ENCODE data around the gene COL8A1.
"Not testable (repeated sequence)": the region's sequence is repeated elsewhere in the genome, so short reads cannot be mapped to it uniquely, and the experiment has no call there.

The COL8A1 gene

DNA sequence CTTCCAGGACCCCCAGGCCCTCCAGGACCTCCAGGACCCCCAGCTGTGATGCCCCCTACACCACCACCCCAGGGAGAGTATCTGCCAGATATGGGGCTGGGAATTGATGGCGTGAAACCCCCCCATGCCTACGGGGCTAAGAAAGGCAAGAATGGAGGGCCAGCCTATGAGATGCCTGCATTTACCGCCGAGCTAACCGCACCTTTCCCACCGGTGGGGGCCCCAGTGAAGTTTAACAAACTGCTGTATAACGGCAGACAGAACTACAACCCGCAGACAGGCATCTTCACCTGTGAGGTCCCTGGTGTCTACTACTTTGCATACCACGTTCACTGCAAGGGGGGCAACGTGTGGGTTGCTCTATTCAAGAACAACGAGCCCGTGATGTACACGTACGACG, 157.2 kb downstream of the COL8A1 start:
- DNase-seq (ENCODE audit: low read depth in 4 of 4, low spot score in 1 of 4) = no peak

DNA sequence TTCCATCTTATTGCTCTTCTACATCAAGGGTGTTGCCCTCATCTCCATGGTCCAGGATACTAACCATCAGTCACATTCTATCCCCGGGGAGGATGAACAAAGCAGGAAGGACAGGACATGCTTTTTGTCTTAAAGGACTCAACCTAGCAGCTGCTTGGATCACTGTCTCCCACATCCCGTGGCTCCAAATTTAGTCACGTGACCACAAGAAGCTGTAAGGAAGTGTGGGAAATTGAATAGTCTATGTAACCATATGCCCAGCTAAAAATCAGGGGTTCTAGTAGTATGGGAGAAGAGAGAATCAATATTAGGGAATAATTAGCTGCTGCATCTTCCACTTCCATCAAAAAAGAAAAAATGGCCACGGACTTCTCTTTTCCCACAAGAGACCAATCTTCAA, 161.0 kb downstream of the COL8A1 start:
- DNase-seq (ENCODE audit: low read depth in 4 of 4, low spot score in 1 of 4) = no peak

DNA sequence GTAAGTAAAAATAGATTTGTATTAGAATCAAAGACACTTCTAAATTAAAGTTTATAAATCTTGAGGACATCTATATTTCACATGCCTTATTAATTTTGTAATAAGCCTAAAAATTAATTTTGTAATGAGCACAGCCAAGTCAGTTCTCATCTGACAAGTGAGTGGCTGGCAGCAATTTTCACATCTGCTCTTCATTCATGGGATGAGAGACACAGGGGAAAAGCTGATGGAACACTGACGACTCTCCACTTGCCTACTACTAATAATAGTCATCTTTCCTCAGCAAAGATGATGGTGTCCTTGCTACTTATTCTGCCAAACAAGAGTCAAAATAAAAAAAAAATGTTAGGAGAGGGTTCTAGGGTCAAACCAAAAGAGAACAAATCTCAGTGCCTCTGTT, 164.9 kb downstream of the COL8A1 start:
- no peak for DNase-seq (ENCODE audit: low read depth in 4 of 4, low spot score in 1 of 4)

DNA sequence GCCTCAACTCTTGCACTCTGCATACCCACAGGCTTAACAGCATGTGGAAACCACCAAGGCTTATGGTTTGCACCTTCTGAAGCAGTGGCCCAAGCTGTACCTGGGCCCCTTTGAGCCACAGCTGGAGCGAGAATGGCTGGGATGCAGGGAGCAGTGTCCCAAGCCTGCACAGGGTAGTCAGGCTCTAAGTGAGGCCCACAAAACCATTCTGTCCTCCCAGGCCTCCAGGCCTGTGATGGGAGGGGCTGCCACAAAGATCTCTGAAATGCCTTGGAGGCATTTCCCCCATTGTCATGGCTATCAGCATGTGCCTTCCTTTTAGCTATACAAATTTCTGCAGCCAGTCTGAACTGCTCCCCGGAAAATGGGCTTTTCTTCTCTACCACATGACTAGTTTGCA, 166.8 kb downstream of the COL8A1 start:
- no peak for DNase-seq (ENCODE audit: low read depth in 4 of 4, low spot score in 1 of 4)

GRCh38 chr3:99808163-99808794, 169.9 kb downstream of the COL8A1 start:
- no peak for DNase-seq (ENCODE audit: low read depth in 4 of 4, low spot score in 1 of 4)

- no peak for DNase-seq (ENCODE audit: low read depth in 4 of 4, low spot score in 1 of 4)
Observed at GRCh38 chr3:99809565-99809964, 171.2 kb downstream of the COL8A1 start.

GRCh38 chr3:99810403-99810802, 172.0 kb downstream of the COL8A1 start:
- no peak for DNase-seq (ENCODE audit: low read depth in 4 of 4, low spot score in 1 of 4)

GRCh38 chr3:99817047-99817436, 178.6 kb downstream of the COL8A1 start:
- no peak for DNase-seq (ENCODE audit: low read depth in 4 of 4, low spot score in 1 of 4)

DNA sequence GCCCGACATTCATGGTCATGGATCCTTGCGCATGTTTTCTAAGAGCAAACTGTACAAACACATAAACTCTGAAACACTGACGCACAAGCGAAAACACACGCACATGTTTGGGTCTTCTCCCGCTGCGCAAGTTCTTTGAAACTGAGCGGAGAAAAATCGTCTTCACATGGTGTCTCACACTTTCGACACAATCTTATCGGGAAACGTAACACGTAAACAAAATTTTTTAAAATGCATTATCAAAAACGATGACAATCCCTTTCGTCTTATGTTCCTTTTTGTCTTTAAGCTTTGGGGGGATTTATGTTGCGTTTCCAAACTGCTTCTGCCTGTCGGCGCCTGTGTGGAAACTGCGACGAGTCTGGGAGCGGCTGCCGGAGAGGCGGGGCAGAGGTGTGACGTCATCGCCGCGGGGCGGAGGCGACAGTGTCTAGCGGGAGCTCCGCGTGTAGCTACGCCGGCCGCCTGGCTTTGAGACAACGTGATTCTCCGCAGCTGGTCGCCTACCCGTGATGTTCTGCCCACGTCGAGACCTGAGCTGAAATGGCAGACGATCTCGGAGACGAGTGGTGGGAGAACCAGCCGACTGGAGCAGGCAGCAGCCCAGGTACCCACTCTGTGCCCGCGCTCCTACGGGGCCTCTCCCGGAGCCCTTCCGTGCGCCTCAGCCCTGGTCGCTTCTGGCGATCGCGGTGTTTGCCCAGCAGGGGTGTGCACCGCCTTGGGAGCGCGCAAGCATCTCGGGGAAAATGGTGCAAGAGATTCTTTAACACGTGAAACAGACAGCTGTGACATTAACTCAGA, 179.2 kb downstream of the COL8A1 start, which contains the start of gene CMSS1:
TSS of gene CMSS1 (plus strand) at position 426 of the 804 bp plus-strand sequence.
- DNase-seq (ENCODE audit: low read depth in 4 of 4, low spot score in 1 of 4) = peak; percentile 92 to 96 (median 95)

DNA sequence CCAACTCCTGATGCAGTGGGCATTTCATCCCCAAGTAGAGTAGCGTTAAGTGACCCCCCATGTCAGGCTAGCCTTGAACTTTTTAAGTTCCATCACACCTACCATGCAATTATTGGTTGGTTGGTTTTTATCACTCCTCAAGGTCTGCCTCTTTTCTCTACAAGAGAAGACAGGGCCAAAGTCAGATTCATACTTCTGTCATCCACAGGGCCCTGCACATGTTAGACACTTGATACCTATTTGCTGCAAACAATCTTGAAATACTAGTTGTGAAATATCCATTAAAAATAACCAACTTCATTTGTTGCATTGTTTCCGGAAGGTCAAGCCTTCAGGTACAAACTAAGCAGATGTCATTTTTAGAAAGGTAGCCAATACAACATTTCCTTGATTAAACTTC, 180.4 kb downstream of the COL8A1 start:
- no peak for DNase-seq (ENCODE audit: low read depth in 4 of 4, low spot score in 1 of 4)

- no peak for DNase-seq (ENCODE audit: low read depth in 4 of 4, low spot score in 1 of 4)
Observed at GRCh38 chr3:99823723-99824711, 185.6 kb downstream of the COL8A1 start.

GRCh38 chr3:99825004-99825640, 186.7 kb downstream of the COL8A1 start:
- no peak for DNase-seq (ENCODE audit: low read depth in 4 of 4, low spot score in 1 of 4)

DNA sequence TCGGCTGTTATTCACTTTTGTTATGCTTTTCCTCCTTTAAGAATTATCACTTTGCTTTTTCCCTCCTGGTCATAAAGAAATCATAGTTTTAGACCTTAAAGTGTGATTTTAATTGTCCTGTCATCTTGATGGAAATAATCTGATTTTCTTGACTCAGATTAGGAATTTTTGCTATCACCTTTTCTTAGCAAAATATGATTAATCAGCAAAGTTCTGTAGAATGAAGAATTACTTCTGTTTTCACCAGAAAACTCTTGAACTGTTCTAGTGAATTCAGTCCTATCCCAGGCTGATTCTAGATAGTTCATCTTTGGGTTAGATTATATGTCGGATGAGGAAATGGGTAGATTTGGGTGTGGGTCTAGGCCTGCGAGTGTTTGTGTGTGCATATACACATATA, 191.4 kb downstream of the COL8A1 start:
- no peak for DNase-seq (ENCODE audit: low read depth in 4 of 4, low spot score in 1 of 4)

GRCh38 chr3:99833617-99834205, 195.3 kb downstream of the COL8A1 start:
- DNase-seq (ENCODE audit: low read depth in 4 of 4, low spot score in 1 of 4) = no peak

GRCh38 chr3:99834211-99834957, 196.0 kb downstream of the COL8A1 start:
- DNase-seq (ENCODE audit: low read depth in 4 of 4, low spot score in 1 of 4) = no peak

DNA sequence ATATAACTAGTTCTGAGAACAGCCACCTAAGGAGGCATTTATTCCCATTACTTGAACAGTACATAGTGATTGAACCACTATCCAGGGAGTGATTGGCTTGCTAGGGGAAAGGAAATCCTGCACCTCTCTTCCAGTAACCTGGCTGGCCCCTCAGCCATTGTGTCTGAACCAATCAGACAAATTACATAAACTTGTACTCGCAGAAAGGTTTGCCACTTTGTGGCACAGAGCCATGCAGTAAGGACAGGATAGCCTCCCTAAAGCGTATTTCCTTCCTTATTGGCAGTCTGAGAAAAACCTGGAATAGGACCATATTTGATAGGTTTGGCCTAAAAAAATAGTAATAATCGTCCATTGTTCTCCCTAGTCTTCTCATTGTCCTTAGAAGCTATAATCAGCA, 198.3 kb downstream of the COL8A1 start:
- DNase-seq (ENCODE audit: low read depth in 4 of 4, low spot score in 1 of 4) = no peak

- DNase-seq (ENCODE audit: low read depth in 4 of 4, low spot score in 1 of 4) = no peak
Observed at GRCh38 chr3:99837715-99838114, 199.3 kb downstream of the COL8A1 start.

DNA sequence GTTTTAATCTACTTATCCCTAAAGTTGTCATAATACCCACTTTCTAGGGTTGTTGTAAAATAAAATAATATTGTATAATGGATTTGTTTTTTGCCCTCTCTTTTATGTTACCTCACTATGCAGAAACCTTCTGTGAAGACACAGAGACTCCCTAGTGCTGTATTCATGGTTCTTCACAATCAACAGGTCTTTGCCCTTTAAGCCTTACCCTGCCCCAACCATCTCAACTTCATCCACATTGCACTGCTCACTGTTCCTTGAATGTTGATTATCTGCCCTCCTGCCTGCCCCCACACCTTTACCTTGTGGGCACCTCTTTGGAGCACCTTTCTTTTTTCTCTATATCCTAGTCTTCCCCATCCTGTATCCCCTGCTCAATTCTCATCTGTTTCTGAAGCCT, 200.4 kb downstream of the COL8A1 start:
- DNase-seq (ENCODE audit: low read depth in 4 of 4, low spot score in 1 of 4) = no peak

GRCh38 chr3:99839613-99840012, 201.2 kb downstream of the COL8A1 start:
- DNase-seq (ENCODE audit: low read depth in 4 of 4, low spot score in 1 of 4) = no peak

- DNase-seq (ENCODE audit: low read depth in 4 of 4, low spot score in 1 of 4) = not testable (repeated sequence)
Observed at GRCh38 chr3:99841949-99842348, 203.6 kb downstream of the COL8A1 start.

All from stimulated activated CD4-positive, alpha-beta T cell treated with anti-CD3 and anti-CD28 coated beads, Interleukin-1b, Interleukin-23, amount 100 ng/mL, for 24 hours (primary cell).